Measurements from ENCODE around the gene MAST3.

MAST3 gene

DNA sequence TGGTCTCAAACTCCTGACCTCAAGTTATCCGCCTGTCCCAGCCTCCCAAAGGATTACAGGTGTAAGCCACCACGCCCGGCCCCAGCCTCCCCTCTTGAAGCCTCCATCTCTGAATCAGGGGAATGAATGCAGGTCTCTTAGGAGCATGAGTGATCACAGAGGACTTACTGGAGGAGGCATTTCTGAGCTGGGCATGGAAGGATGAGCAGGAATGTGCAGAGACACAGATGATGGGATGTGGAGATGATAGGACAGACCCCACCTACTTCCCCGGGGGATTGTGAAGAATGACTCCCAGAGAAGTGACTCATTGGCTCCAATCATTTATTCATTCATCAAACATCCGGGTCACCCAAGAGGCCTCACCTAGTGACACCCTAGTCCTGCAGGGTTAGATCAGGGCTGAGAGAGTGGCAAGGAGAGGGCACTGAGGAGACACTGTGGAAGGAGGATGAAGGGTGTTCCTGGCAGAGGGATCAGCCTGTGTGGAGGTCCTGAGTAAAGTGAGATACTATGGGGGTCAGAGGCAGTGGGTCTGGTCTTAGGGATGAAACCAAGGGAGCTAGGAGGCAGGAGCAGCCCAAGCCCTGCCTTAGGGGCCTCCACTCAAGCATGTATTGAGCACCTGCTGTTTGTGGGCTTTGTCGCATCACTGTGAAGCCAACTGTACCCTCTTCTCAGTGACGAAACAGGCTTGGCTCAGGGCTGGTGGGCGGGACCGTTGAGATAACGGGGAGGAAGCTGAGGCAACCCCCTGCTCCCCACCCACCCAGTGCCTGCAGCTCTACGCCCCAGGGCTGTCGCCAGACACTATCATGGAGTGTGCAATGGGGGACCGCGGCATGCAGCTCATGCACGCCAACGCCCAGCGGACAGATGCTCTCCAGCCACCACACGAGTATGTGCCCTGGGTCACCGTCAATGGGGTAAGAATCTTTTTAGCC lies 79.1 kb downstream of the MAST3 start (continued):
- TF ChIP-seq, protein P1, sequence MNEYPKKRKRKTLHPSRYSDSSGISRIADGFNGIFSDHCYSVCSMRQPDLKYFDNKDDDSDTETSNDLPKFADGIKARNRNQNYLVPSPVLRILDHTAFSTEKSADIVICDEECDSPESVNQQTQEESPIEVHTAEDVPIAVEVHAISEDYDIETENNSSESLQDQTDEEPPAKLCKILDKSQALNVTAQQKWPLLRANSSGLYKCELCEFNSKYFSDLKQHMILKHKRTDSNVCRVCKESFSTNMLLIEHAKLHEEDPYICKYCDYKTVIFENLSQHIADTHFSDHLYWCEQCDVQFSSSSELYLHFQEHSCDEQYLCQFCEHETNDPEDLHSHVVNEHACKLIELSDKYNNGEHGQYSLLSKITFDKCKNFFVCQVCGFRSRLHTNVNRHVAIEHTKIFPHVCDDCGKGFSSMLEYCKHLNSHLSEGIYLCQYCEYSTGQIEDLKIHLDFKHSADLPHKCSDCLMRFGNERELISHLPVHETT (tag by site-specific recombination; IDR thresholded peaks at IDR 0.05) = no peak
- TF ChIP-seq SP3 (tag by site-specific recombination; IDR thresholded peaks at IDR 0.05) = no peak

DNA sequence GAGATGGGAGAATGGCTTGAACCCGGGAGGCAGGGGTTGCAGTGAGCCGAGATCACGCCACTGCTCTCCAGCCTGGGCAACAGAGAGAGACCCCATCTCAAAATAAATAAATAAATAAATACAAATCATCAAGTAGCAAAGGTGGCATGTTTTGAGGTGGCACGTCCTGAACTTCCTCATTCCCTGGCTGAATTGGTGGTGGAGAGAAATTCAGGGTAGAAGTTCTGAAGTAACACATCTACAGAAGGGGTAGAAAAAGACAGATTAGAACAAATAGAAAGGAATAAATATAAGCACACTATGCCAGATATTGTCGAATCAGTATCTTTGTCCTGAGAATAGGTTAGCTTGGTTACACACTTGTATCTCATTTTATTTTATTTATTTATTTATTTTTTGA lies 82.4 kb downstream of the MAST3 start:
- H3K27ac ChIP-seq (ENCODE audit: extremely low read depth, low read depth, low read length) = no peak overlapping the region
- H3K4me3 ChIP-seq (ENCODE audit: low read depth, low read length) = no peak overlapping the region
- no peaks in the 10 kb centered on the region for H3K4me1 ChIP-seq (ENCODE audit: control insufficient read depth, insufficient read depth, low read length)
- H3K9me3 ChIP-seq (ENCODE audit: control insufficient read depth, insufficient read depth, low read depth, low read length) = no peaks in the 10 kb centered on the region
- CTCF ChIA-PET = interaction anchor here (0.6 kb wide), 1 partner anchor 46 kb away, joined by 5 read pairs; no protein-coding TSS in a partner anchor
- POLR2A ChIA-PET = interaction anchor here (1.1 kb wide), 1 partner anchor 13 kb away, joined by 4 read pairs; the partner anchor contains the start of gene MPV17L2
- H3K36me3 ChIP-seq (ENCODE audit: control insufficient read depth in 2 of 2, insufficient read depth in 1 of 2, low read length in 2 of 2) = peaks cover 0 to 7% of the 10 kb centered on the region in 2 experiments; a peak in 1 of 3 replicates
- TF ChIP-seq ZXDB (tag by site-specific recombination; IDR thresholded peaks at IDR 0.05) (no peak), ZNF121 (tag by site-specific recombination; IDR thresholded peaks at IDR 0.05) (0 out of 2 replicates have a peak, but pooled peaks have one; percentile 20), GFI1B (tag by site-specific recombination; IDR thresholded peaks at IDR 0.05) (no peak), ZNF324 (tag by site-specific recombination; IDR thresholded peaks at IDR 0.05) (no peak), WT1 (tag by site-specific recombination; IDR thresholded peaks at IDR 0.05) (no peak)

DNA sequence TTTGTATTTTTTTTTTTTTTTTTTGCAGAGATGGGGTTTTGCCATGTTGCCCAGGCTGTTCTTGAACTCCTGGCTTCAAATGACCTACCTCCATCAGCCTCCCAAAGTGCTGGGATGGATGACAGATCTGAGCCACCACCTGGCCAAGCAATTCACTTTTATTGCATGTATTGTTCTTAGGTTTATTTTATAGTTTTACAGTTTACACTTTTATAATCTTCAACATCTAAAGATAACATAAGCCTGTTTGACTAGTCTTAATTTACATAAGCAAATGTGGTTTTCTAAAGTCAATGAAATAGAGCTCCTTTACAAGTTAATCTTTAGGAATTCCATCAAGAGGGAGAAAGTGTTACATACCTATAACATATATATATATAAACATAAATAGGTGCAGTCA lies 86.0 kb downstream of the MAST3 start:
- CTCF ChIA-PET = interaction anchor here (0.6 to 1.4 kb wide), 6 partner anchors 22 to 324 kb away, joined by 3 to 6 read pairs (median 3); no protein-coding TSS in a partner anchor
- POLR2A ChIA-PET = interaction anchor here (0.7 to 2.3 kb wide), 2 partner anchors 9 to 232 kb away, joined by 3 to 8 read pairs; partner anchors contain the start of gene MPV17L2
- H3K4me3 ChIP-seq (ENCODE audit: low read depth, low read length) = no peak overlapping the region
- H3K36me3 ChIP-seq (ENCODE audit: control insufficient read depth in 2 of 2, insufficient read depth in 1 of 2, low read length in 2 of 2) = no peaks in the 10 kb centered on the region
- TF ChIP-seq, protein P2, sequence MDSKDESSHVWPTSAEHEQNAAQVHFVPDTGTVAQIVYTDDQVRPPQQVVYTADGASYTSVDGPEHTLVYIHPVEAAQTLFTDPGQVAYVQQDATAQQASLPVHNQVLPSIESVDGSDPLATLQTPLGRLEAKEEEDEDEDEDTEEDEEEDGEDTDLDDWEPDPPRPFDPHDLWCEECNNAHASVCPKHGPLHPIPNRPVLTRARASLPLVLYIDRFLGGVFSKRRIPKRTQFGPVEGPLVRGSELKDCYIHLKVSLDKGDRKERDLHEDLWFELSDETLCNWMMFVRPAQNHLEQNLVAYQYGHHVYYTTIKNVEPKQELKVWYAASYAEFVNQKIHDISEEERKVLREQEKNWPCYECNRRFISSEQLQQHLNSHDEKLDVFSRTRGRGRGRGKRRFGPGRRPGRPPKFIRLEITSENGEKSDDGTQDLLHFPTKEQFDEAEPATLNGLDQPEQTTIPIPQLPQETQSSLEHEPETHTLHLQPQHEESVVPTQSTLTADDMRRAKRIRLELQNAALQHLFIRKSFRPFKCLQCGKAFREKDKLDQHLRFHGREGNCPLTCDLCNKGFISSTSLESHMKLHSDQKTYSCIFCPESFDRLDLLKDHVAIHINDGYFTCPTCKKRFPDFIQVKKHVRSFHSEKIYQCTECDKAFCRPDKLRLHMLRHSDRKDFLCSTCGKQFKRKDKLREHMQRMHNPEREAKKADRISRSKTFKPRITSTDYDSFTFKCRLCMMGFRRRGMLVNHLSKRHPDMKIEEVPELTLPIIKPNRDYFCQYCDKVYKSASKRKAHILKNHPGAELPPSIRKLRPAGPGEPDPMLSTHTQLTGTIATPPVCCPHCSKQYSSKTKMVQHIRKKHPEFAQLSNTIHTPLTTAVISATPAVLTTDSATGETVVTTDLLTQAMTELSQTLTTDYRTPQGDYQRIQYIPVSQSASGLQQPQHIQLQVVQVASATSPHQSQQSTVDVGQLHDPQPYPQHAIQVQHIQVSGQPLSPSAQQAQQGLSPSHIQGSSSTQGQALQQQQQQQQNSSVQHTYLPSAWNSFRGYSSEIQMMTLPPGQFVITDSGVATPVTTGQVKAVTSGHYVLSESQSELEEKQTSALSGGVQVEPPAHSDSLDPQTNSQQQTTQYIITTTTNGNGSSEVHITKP (tag by site-specific recombination; IDR thresholded peaks at IDR 0.05) = no peak
- TF ChIP-seq SETDB1 (IDR thresholded peaks at IDR 0.05; ENCODE audit: insufficient read length, low read length) = no peak
- no peak for TF ChIP-seq ZNF600 (tag by site-specific recombination; IDR thresholded peaks at IDR 0.05)
- TF ChIP-seq, protein P3, sequence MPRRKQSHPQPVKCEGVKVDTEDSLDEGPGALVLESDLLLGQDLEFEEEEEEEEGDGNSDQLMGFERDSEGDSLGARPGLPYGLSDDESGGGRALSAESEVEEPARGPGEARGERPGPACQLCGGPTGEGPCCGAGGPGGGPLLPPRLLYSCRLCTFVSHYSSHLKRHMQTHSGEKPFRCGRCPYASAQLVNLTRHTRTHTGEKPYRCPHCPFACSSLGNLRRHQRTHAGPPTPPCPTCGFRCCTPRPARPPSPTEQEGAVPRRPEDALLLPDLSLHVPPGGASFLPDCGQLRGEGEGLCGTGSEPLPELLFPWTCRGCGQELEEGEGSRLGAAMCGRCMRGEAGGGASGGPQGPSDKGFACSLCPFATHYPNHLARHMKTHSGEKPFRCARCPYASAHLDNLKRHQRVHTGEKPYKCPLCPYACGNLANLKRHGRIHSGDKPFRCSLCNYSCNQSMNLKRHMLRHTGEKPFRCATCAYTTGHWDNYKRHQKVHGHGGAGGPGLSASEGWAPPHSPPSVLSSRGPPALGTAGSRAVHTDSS (tag by site-specific recombination; IDR thresholded peaks at IDR 0.05) = no peak
- TF ChIP-seq FEZF1 (tag by site-specific recombination; IDR thresholded peaks at IDR 0.05) = peak; percentile 28; the same call in 1 of the 2 replicates
- TF ChIP-seq, protein P4, sequence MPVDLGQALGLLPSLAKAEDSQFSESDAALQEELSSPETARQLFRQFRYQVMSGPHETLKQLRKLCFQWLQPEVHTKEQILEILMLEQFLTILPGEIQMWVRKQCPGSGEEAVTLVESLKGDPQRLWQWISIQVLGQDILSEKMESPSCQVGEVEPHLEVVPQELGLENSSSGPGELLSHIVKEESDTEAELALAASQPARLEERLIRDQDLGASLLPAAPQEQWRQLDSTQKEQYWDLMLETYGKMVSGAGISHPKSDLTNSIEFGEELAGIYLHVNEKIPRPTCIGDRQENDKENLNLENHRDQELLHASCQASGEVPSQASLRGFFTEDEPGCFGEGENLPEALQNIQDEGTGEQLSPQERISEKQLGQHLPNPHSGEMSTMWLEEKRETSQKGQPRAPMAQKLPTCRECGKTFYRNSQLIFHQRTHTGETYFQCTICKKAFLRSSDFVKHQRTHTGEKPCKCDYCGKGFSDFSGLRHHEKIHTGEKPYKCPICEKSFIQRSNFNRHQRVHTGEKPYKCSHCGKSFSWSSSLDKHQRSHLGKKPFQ (tag by site-specific recombination; IDR thresholded peaks at IDR 0.05) = 0 out of 2 replicates have a peak, but pooled peaks have one; percentile 37
- TF ChIP-seq GLIS1 (tag by site-specific recombination; IDR thresholded peaks at IDR 0.05) = peak; percentile 42
- peak; percentile 51; the same call in 1 of the 2 replicates for TF ChIP-seq OSR2 (tag by site-specific recombination; IDR thresholded peaks at IDR 0.05)
- TF ChIP-seq, protein P5, sequence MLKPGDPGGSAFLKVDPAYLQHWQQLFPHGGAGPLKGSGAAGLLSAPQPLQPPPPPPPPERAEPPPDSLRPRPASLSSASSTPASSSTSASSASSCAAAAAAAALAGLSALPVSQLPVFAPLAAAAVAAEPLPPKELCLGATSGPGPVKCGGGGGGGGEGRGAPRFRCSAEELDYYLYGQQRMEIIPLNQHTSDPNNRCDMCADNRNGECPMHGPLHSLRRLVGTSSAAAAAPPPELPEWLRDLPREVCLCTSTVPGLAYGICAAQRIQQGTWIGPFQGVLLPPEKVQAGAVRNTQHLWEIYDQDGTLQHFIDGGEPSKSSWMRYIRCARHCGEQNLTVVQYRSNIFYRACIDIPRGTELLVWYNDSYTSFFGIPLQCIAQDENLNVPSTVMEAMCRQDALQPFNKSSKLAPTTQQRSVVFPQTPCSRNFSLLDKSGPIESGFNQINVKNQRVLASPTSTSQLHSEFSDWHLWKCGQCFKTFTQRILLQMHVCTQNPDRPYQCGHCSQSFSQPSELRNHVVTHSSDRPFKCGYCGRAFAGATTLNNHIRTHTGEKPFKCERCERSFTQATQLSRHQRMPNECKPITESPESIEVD (tag by site-specific recombination; IDR thresholded peaks at IDR 0.05) = peak; percentile 65
- peak; percentile 48; the same call in 1 of the 2 replicates for TF ChIP-seq WT1 (tag by site-specific recombination; IDR thresholded peaks at IDR 0.05)
- no peaks in the 10 kb centered on the region for H3K4me1 ChIP-seq (ENCODE audit: control insufficient read depth, insufficient read depth, low read length)
- H3K9me3 ChIP-seq (ENCODE audit: control insufficient read depth, insufficient read depth, low read depth, low read length) = no peaks in the 10 kb centered on the region
- H3K27ac ChIP-seq (ENCODE audit: extremely low read depth, low read depth, low read length) = no peak overlapping the region

Measured in HEK293 (cell line).